CD4-positive, alpha-beta memory T cell (primary cell): ENCODE data around the gene INPP5B. TPM values are rescaled to one million over a fixed set of nuclear protein-coding genes. Genes with fewer than 3 reads are reported as not detected.

ENCODE experiments used
- CTCF ChIA-PET: fragments of 350-600 bp; sonication (Branson Sonifier 250); formaldehyde crosslinking; loops from one replicate; lab custom pipeline; 2021; ENCODE audit warnings: inconsistent platforms; ENCODE audit not compliant: partially characterized antibody; lab: Charles Lee
- POLR2A ChIA-PET: fragments of 350-600 bp; sonication (Branson Sonifier 250); formaldehyde crosslinking; loops from one replicate; lab custom pipeline; 2021; ENCODE audit not compliant: partially characterized antibody; lab: Charles Lee
- DNase-seq, 5 donors: peaks; one replicate each; pipeline versions ENCODE4 v3.0.0 to v3.0.0-alpha.2; 2020 to 2022; ENCODE audit warnings: mixed read lengths in 1 of 5
- H3K27ac ChIP-seq: one replicate; pipeline ENCODE4 v1.7.0; 2013; ENCODE audit warnings: low read depth, low read length
- H3K27me3 ChIP-seq: 2 replicates; pipeline ENCODE4 v1.7.0; 2013; ENCODE audit warnings: mild to moderate bottlenecking, low read length, moderate library complexity; ENCODE audit not compliant: insufficient read depth
- H3K36me3 ChIP-seq: 2 replicates; pipeline ENCODE4 v1.7.0; 2013; ENCODE audit warnings: mild to moderate bottlenecking, low read length, moderate library complexity; ENCODE audit not compliant: insufficient read depth
- H3K4me1 ChIP-seq: 2 replicates; pipeline ENCODE4 v1.7.0; 2013; ENCODE audit warnings: mild to moderate bottlenecking, low read length, moderate library complexity; ENCODE audit not compliant: insufficient read depth
- H3K4me3 ChIP-seq, 2 donors: one replicate each; pipeline ENCODE4 v1.7.0; 2013; ENCODE audit warnings: low read length in 2 of 2, mild to moderate bottlenecking in 1 of 2
- H3K9me3 ChIP-seq, 2 donors: one replicate each; pipeline ENCODE4 v1.7.0; 2013; ENCODE audit warnings: low read length in 2 of 2, control low read depth in 1 of 2; ENCODE audit not compliant: control insufficient read depth in 1 of 2
- H3K27ac Mint-ChIP-seq, 7 donors: one replicate each; pipeline ENCODE4 v1.8.0; 2020 to 2021; ENCODE audit warnings: mixed read lengths in 7 of 7, mild to moderate bottlenecking in 6 of 7, inconsistent platforms in 3 of 7, moderate library complexity in 3 of 7
- H3K27me3 Mint-ChIP-seq, 2 donors: one replicate each; pipeline ENCODE4 v1.8.0; 2020 to 2021; ENCODE audit warnings: mixed read lengths in 2 of 2
- H3K36me3 Mint-ChIP-seq, 2 donors: one replicate each; pipeline ENCODE4 v1.8.0; 2020 to 2021; ENCODE audit warnings: mixed read lengths in 2 of 2, inconsistent platforms in 1 of 2, mild to moderate bottlenecking in 1 of 2
- H3K4me1 Mint-ChIP-seq, 4 donors: one replicate each; pipeline ENCODE4 v1.8.0; 2020 to 2021; ENCODE audit warnings: mixed read lengths in 4 of 4, mild to moderate bottlenecking in 1 of 4
- H3K4me3 Mint-ChIP-seq, 8 donors: one replicate each; pipeline ENCODE4 v1.8.0; 2020 to 2021; ENCODE audit warnings: mixed read lengths in 8 of 8, mild to moderate bottlenecking in 7 of 8, moderate library complexity in 6 of 8, inconsistent platforms in 3 of 8
- H3K9me3 Mint-ChIP-seq, 8 donors: one replicate each; pipeline ENCODE4 v1.8.0; 2020 to 2021; ENCODE audit warnings: mixed read lengths in 8 of 8, mild to moderate bottlenecking in 5 of 8, inconsistent platforms in 3 of 8, moderate library complexity in 1 of 8
- intact Hi-C: fragments of 100-400 bp; cut with micrococcal nuclease; formaldehyde crosslinking; loops from one replicate; pipeline ENCODE4 v1.15.1; 2023
- polyA plus RNA-seq, 2 donors: library from polyadenylated mRNA; unstranded; fragments of 300-500 nt; fragmentation: Illumina TruSeq; gene quantifications; one replicate each; pipeline ENCODE4 v1.2.3, GENCODE V29; 2021
- total RNA-seq, 2 experiments: library from RNA; stranded (reverse); gene quantifications; one replicate each; pipeline ENCODE4 v1.2.3, GENCODE V29; 2021

The INPP5B gene
- total and polyA plus RNA-seq, 4 experiments from 2014 or later, result 8.9 to 35.7 (median 26.2) TPM

DNA sequence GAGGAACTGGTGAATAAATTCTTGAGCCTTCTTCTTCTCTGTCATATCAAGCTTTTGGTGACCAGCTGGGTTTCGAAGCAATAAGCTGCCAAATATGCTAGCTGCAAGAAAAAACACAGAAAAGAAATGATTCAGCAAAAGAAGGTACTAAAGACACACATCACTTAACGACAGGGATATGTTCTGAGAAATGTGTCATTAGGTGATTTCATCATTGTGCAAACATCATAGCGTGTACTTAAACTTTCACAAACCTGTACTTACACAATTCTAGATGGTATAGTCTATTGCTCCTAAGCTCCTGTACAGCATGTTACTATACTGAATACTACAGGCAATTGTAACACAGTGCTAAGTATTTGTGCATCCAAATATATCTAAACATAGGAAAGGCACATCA is 84.5 kb downstream of the INPP5B start:
- Mint-ChIP-seq H3K27ac (no peak overlapping the region), H3K4me1 (peaks cover 10 to 26% (median 15%) of the 10 kb centered on the region in 4 donors), H3K4me3 (peak overlapping the region in 2 of 8 donors; percentile 46 to 55), H3K36me3 (peaks cover 18 to 51% of the 10 kb centered on the region in 2 donors), H3K27me3 (no peaks in the 10 kb centered on the region), H3K9me3 (no peaks in the 10 kb centered on the region)
- Histone ChIP-seq H3K27ac (no peak overlapping the region), H3K4me3 (no peak overlapping the region), H3K36me3 (peaks cover 13% of the 10 kb centered on the region), H3K4me1 (peaks cover 22% of the 10 kb centered on the region), H3K27me3 (no peaks in the 10 kb centered on the region), H3K9me3 (no peaks in the 10 kb centered on the region)
- POLR2A ChIA-PET, result interaction anchor here (1.1 kb wide), 1 partner anchor 69 kb away, joined by 3 read pairs; no protein-coding TSS in a partner anchor
- CTCF ChIA-PET, result interaction anchor here (1.0 to 4.6 kb wide), 6 partner anchors 8 to 170 kb away, joined by 3 to 31 read pairs (median 4); no protein-coding TSS in a partner anchor
- intact Hi-C loops, result no loop called here
- no peak for DNase-seq

DNA sequence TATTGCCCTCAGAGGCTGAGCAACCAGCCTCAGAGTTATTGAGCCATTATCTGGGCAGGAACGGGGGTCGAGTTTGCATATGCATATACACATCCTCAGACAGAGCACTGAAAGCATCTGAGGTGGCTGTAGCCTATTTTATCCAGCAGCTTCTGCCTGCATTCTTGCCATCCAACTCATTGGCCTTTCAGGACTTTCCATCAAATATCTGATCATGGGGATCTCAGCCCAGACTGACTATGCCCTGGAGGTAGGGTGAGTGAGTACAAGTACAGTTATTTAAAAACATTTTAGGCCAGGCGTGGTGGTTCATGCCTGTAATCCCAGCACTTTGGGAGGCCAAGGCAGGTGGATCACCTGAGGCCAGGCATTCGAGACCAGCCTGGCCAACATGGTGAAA is 85.7 kb downstream of the INPP5B start:
- ChIA-PET CTCF (interaction anchor here (2.2 to 4.6 kb wide), 3 partner anchors 14 to 257 kb away, joined by 7 to 31 read pairs (median 7); no protein-coding TSS in a partner anchor), POLR2A (interaction anchor here (0.7 to 3.0 kb wide), 2 partner anchors 170 to 1387 kb away, joined by 4 to 24 read pairs; partner anchors contain the start of gene CDCA8)
- H3K4me3 Mint-ChIP-seq, result peak overlapping the region in 1 of 8 donors; percentile 99
- H3K4me1 Mint-ChIP-seq, result peaks cover 13 to 31% (median 21%) of the 10 kb centered on the region in 4 donors
- H3K27me3 Mint-ChIP-seq, result no peaks in the 10 kb centered on the region
- DNase-seq, result no peak
- H3K4me1 ChIP-seq, result peaks cover 31% of the 10 kb centered on the region
- intact Hi-C loops, result no loop called here
- peak overlapping the region in 1 of 7 donors; percentile 80 for H3K27ac Mint-ChIP-seq
- H3K36me3 Mint-ChIP-seq, result peaks cover 16 to 52% of the 10 kb centered on the region in 2 donors
- no peaks in the 10 kb centered on the region for H3K9me3 ChIP-seq
- peaks cover 19% of the 10 kb centered on the region for H3K36me3 ChIP-seq
- no peaks in the 10 kb centered on the region for H3K9me3 Mint-ChIP-seq
- no peaks in the 10 kb centered on the region for H3K27me3 ChIP-seq
- no peak overlapping the region for H3K4me3 ChIP-seq
- no peak overlapping the region for H3K27ac ChIP-seq

DNA sequence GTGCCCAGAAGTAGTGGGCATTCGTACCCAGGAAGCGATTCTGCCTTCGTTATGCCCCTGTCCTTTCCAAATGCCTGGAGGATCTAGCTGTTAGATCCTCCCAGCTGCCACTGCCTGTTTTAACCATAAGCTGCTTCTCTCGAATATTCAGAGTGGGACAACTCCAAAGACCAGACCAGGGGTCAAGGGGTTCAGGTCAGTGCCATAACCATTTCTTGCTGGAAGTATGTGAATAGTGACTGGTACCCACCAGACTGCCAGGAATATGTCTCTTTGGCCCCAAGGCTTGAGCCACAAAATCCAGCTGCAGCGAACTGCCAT is 86.5 kb downstream of the INPP5B start:
- H3K4me3 Mint-ChIP-seq, result peak overlapping the region; percentile 94 to 100 (median 96)
- peak overlapping the region; percentile 80 to 98 (median 97) for H3K27ac Mint-ChIP-seq
- H3K27me3 Mint-ChIP-seq, result no peaks in the 10 kb centered on the region
- no peaks in the 10 kb centered on the region for H3K9me3 Mint-ChIP-seq
- ChIA-PET POLR2A (interaction anchor here (0.6 to 3.0 kb wide), 7 partner anchors 9 to 381 kb away, joined by 3 to 34 read pairs (median 9); partner anchors contain the start of genes C1orf122, CDCA8, MEAF6 and YRDC), CTCF (interaction anchor here (0.8 to 4.6 kb wide), 23 partner anchors 10 to 373 kb away, joined by 3 to 31 read pairs (median 6); partner anchors contain the start of genes C1orf122, MEAF6, SF3A3 and YRDC)
- Histone ChIP-seq H3K4me1 (peaks cover 35% of the 10 kb centered on the region), H3K9me3 (no peaks in the 10 kb centered on the region), H3K27me3 (no peaks in the 10 kb centered on the region), H3K27ac (peak overlapping the region; percentile 96), H3K4me3 (peak overlapping the region; percentile 80 to 86), H3K36me3 (peaks cover 11% of the 10 kb centered on the region)
- intact Hi-C loops, result no loop called here
- H3K36me3 Mint-ChIP-seq, result peaks cover 15 to 51% of the 10 kb centered on the region in 2 donors
- H3K4me1 Mint-ChIP-seq, result peaks cover 14 to 33% (median 22%) of the 10 kb centered on the region in 4 donors
- DNase-seq, result no peak

DNA sequence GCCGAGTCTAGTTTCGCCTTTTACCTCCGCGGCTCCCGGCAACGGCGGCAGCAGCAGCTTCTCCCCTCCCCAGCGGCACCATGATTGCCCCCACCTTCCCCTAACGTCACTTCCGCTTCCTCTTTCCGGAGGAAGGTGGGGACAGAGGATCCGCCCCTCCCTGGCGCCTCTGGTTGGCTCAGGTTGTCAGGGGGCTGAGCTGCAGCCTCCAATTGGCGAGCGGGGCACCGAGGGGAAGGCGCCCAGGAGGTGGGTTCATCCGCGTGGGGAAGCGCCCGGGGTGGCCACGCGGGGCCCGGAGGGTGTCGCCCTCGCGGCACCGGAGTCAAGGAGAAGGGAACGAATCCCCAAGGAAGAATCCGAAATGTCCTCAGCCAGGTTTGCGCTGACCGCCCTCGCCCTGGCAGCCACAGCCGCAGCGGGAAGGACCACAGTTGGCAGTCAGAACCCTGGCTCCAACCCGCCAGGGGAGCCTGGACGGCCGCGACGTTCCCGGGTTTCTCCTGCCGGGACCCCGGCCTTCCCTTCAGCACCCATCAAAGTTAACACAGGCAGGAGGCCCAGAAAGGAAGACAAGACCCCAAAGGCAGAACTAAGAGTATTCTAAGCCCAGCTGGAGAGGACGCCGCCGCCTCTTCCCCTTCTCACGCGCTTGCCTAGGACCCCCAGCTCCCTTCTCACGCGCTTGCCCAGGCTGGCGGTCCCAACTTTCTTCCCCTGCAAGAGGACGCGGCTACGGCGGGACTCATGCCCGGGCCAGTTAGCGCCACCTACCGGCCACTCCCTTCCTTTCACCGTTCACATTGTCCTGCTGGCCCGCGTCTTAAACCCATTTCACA is 87.1 kb downstream of the INPP5B start, which contains the start of gene MTF1:
Gene MTF1, minus strand, starts transcription at position 86 of the 839 bp plus-strand sequence. CDS start 1,934 bp downstream, outside the sequence.
- Histone ChIP-seq H3K27me3 (no peaks in the 10 kb centered on the region), H3K36me3 (peaks cover 8% of the 10 kb centered on the region), H3K27ac (peak within 1 kb of the TSS; percentile 96), H3K9me3 (no peaks in the 10 kb centered on the region), H3K4me1 (peaks cover 39% of the 10 kb centered on the region), H3K4me3 (peak within 1 kb of the TSS; percentile 80 to 86)
- Mint-ChIP-seq H3K4me3 (peak within 1 kb of the TSS; percentile 94 to 100 (median 96)), H3K27me3 (no peaks in the 10 kb centered on the region), H3K9me3 (no peaks in the 10 kb centered on the region), H3K4me1 (peaks cover 19 to 39% (median 24%) of the 10 kb centered on the region in 4 donors), H3K36me3 (peaks cover 16 to 54% of the 10 kb centered on the region in 2 donors), H3K27ac (peak within 1 kb of the TSS; percentile 80 to 98 (median 97))
- peak; percentile 96 to 98 (median 97) for DNase-seq
- POLR2A ChIA-PET, result interaction anchor here (0.6 to 3.0 kb wide), 18 partner anchors 9 to 1517 kb away, joined by 3 to 34 read pairs (median 3); partner anchors contain the start of genes C1orf122, CDCA8, INPP5B and MEAF6
- CTCF ChIA-PET, result interaction anchor here (0.6 to 4.6 kb wide), 29 partner anchors 9 to 373 kb away, joined by 3 to 31 read pairs (median 4); partner anchors contain the start of genes C1orf122, CDCA8, EPHA10 and MEAF6
- intact Hi-C loops, result loop anchor here (1.0 to 2.0 kb wide), 4 partner anchors 51 to 305 kb away; partner anchors contain the start of genes CDCA8, SNIP1, UTP11 and YRDC

DNA sequence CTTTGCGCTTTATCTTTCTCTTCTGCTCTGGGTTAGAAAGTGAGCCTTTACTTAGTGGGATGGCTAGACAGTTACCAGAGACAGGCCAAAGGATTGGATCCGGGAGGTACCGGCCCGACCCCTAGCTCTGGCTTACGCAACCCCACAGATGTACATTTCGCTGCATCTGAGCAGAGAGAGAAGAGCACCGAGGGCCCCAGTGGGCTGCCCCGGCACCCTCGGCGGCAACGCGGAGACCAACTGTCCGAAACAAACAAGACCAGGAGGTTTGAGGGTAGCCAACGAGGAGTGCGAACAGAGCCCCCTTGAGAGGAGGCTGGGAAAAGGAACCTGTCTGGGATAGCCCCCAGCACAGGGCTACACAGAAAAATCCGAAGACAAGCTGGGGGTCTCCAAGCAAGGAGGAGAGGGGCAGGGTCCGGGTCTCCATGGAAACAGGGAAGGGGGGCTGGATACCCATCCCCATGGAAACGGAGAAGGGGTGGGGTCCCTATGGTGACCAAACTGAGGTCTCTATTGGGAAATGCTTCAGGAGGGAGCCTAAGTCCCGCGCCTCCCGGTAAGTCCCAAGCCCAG is 87.8 kb downstream of the INPP5B start:
- Histone ChIP-seq H3K27me3 (no peaks in the 10 kb centered on the region), H3K4me3 (peak overlapping the region; percentile 80 to 86), H3K9me3 (no peaks in the 10 kb centered on the region), H3K27ac (peak overlapping the region; percentile 96), H3K36me3 (peaks cover 8% of the 10 kb centered on the region), H3K4me1 (peaks cover 45% of the 10 kb centered on the region)
- DNase-seq, result peak in 1 of 5 donors; percentile 4
- H3K4me1 Mint-ChIP-seq, result peaks cover 22 to 44% (median 26%) of the 10 kb centered on the region in 4 donors
- H3K36me3 Mint-ChIP-seq, result peaks cover 12 to 51% of the 10 kb centered on the region in 2 donors
- CTCF ChIA-PET, result interaction anchor here (0.7 to 4.6 kb wide), 21 partner anchors 8 to 344 kb away, joined by 3 to 31 read pairs (median 5); partner anchors contain the start of genes C1orf122, CDCA8, EPHA10 and MEAF6
- H3K9me3 Mint-ChIP-seq, result no peaks in the 10 kb centered on the region
- peak overlapping the region; percentile 94 to 100 (median 96) for H3K4me3 Mint-ChIP-seq
- H3K27ac Mint-ChIP-seq, result peak overlapping the region; percentile 80 to 98 (median 97)
- intact Hi-C loops, result loop anchor here (1.0 to 2.0 kb wide), 4 partner anchors 51 to 304 kb away; partner anchors contain the start of genes CDCA8, SNIP1, UTP11 and YRDC
- POLR2A ChIA-PET, result interaction anchor here (0.9 to 3.0 kb wide), 15 partner anchors 8 to 1516 kb away, joined by 3 to 34 read pairs (median 5); partner anchors contain the start of genes C1orf122, CDCA8, INPP5B and MEAF6
- no peaks in the 10 kb centered on the region for H3K27me3 Mint-ChIP-seq

DNA sequence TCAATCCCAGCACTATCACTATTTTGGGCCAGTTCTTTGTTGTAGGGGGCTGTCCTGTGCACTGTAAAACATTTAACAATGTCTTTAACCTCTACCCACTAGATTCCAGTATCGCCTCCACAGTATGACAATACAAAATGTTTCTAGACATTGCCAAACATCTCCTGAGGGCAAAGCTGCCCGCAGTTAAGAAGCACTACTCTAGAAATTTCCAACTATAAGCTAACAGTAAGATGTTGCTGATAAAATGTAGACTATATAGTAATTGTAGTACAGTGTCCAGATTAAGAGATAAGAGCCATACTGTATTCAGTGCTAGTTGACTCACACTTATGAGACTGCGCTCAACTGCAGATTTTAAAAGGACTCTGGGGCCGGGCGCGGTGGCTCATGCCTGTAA is 92.4 kb downstream of the INPP5B start:
- no peak overlapping the region for H3K4me3 ChIP-seq
- no peaks in the 10 kb centered on the region for H3K27me3 Mint-ChIP-seq
- intact Hi-C loops, result no loop called here
- no peaks in the 10 kb centered on the region for H3K9me3 Mint-ChIP-seq
- no peaks in the 10 kb centered on the region for H3K9me3 ChIP-seq
- no peak for DNase-seq
- ChIA-PET POLR2A (no interaction called here), CTCF (interaction anchor here (0.9 kb wide), 1 partner anchor 9 kb away, joined by 4 read pairs; no protein-coding TSS in a partner anchor)
- peaks cover 25 to 47% (median 33%) of the 10 kb centered on the region in 4 donors for H3K4me1 Mint-ChIP-seq
- peaks cover 21 to 44% of the 10 kb centered on the region in 2 donors for H3K36me3 Mint-ChIP-seq
- no peaks in the 10 kb centered on the region for H3K27me3 ChIP-seq
- H3K4me1 ChIP-seq, result peaks cover 69% of the 10 kb centered on the region
- peaks cover 8% of the 10 kb centered on the region for H3K36me3 ChIP-seq
- peak overlapping the region in 4 of 7 donors; percentile 3 to 42 (median 29) for H3K27ac Mint-ChIP-seq
- no peak overlapping the region for H3K27ac ChIP-seq
- H3K4me3 Mint-ChIP-seq, result peak overlapping the region in 1 of 8 donors; percentile 59
